Heart right ventricle (tissue), 16 donors: ENCODE measurements around the gene CD86. TPM values are rescaled to one million over a fixed set of nuclear protein-coding genes. Genes with fewer than 3 reads are reported as not detected.

Experiments used
- ATAC-seq, 8 donors: fragments of 200-7000 bp; cut with Tn5 transposase; one replicate each; pipeline ENCODE4 v1.9.1; 2020; ENCODE audit warnings: mild to moderate bottlenecking in 8 of 8, moderate library complexity in 8 of 8, moderate number of reproducible peaks in 1 of 8
- DNase-seq, 2 donors: peaks; one replicate each; pipeline ENCODE4 v3.0.0-alpha.2; 2020
- H3K27ac ChIP-seq, 10 donors: fragments of 200-600 bp; sonication (generic) in 2 of 10; one replicate each; pipeline versions ENCODE4 v1.5.0 to v1.8.0; 2020 to 2022; ENCODE audit warnings: mild to moderate bottlenecking in 3 of 10
- H3K27me3 ChIP-seq, 7 donors: fragments of 200-600 bp; one replicate each; pipeline ENCODE4 v1.8.0; 2021 to 2022; ENCODE audit warnings: mild to moderate bottlenecking in 2 of 7
- H3K36me3 ChIP-seq, 9 donors: fragments of 200-600 bp; sonication (generic) in 1 of 9; one replicate each; pipeline versions ENCODE4 v1.5.0 to v1.8.0; 2020 to 2022; ENCODE audit warnings: mild to moderate bottlenecking in 2 of 9
- H3K4me1 ChIP-seq, 9 donors: fragments of 200-600 bp; sonication (generic) in 1 of 9; one replicate each; pipeline versions ENCODE4 v1.5.0 to v1.8.0; 2020 to 2022; ENCODE audit warnings: mild to moderate bottlenecking in 4 of 9
- H3K4me3 ChIP-seq, 10 donors: fragments of 200-600 bp; sonication (generic) in 2 of 10; one replicate each; pipeline versions ENCODE4 v1.5.0 to v1.8.0; 2020 to 2022; ENCODE audit warnings: mild to moderate bottlenecking in 7 of 10, moderate library complexity in 2 of 10
- H3K9me3 ChIP-seq, 11 donors: fragments of 200-600 bp in 10 of 11; sonication (generic) in 2 of 11; one replicate each; pipeline versions ENCODE4 v1.5.0 to v1.8.0; 2013 to 2022; ENCODE audit warnings: mild to moderate bottlenecking in 2 of 11, control low read depth in 1 of 11, moderate library complexity in 1 of 11
- WGBS, 2 donors: extraction: QIAGEN DNeasy Blood & Tissue Kit; methylation state at CpG; one replicate each; pipeline ENCODE4 v1.1.7; 2013; ENCODE audit warnings: inconsistent platforms in 1 of 2; 5-methylcytosine and 5-hydroxymethylcytosine counted together
- intact Hi-C, 10 donors: fragments of 100-400 bp; cut with DNase I; formaldehyde crosslinking; loops; one replicate each; pipeline versions ENCODE4 v1.11.1 to v1.14.2; 2022
- polyA plus RNA-seq, 2 donors: library from polyadenylated mRNA; stranded (reverse); fragments of 200-250 nt; gene quantifications; one replicate each; pipeline ENCODE4 v1.2.3, GENCODE V29; 2013
- total RNA-seq, 10 donors: library from RNA; stranded (reverse); fragmentation: NEBNext Ultra II Directional in 3 of 10; extraction: Animal tissue kit (Norgen Biotek cat#: 25700) in 3 of 10; gene quantifications; one replicate each; pipeline versions ENCODE4 v1.2.1 to v1.2.4, GENCODE V29; 2021 to 2023
- TF ChIP-seq, protein P1 (sequence below), 9 donors: fragments of 200-600 bp; sonication (generic) in 2 of 9; IDR thresholded peaks; one replicate each; pipeline versions ENCODE4 v1.5.0 to v1.8.0; 2021 to 2022; ENCODE audit warnings: antibody characterized with exemption in 9 of 9, mild to moderate bottlenecking in 5 of 9, moderate library complexity in 1 of 9
- donor health status: Arrhythmogenic right ventricular cardiomyopathy.
- donor health status: ischemic (EF 13 %, LVEDD 7.1; RV severe dilation, severe dysfunction).
- donor health status: healthy with polysubstance abuse.
- donor health status: DM: no; HTN: yes; CAD: no.
- donor health status: DM: no; HTN: no; CAD: no.
- donor health status: ischemic (EF 25% LVEDD 6.9; RV normal size, moderate dysfunction).
- donor health status: ischemic (EF 25% LVEDD 5.7; RV mildly dilated, moderate dysfunction).
- donor health status: healthy.
- donor health status: DM: yes; HTN: yes; CAD: no.
- donor health status: Ischemic cardiomyopathy.
- donor health status: ischemic (EF 35%, LVEDD 5.7; RV mildly dilated, moderate dysfunction).
- donor health status: nonischemic (EF 11% LVEDD 7.7; RV severe dilation, severe dysfunction).
- donor health status: DM: yes; HTN: yes; CAD: no.
- donor health status: PGD.
- donor health status: ischemic (EF 29% LVEDD 5.4; RV normal size, mild dysfunction).
- donor health status: nonischemic (EF 23%, LVEDD 6.1; RV moderate dilation, normal function).

The CD86 gene
- total and polyA plus RNA-seq, 12 donors, result 0.64 to 14.7 (median 1.4) TPM

DNA sequence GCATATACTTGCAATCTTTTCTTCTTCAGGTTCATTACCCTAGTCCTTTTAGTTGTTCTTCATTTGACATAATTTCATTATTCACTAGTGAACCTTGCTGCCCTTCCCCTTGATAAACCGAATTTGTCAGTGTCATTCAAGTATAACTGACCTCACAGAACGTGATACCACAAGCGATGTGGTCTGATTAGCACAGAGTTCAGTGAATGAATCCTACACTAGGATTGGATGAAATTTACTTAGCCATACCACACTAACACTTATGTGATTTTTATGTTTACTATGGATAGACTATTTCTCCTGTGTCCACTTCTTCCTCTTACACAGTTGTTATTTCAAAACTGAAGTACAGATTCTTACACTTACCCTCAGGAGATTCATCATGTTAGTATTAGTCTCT lies 27.2 kb downstream of the CD86 start:
- ATAC-seq (no peak), DNase-seq (no peak)
- no peak overlapping the region for H3K4me3 ChIP-seq
- intact Hi-C loops, result no loop called here
- H3K36me3 ChIP-seq, result no peaks in the 10 kb centered on the region
- H3K27me3 ChIP-seq, result no peaks in the 10 kb centered on the region
- H3K9me3 ChIP-seq, result no peaks in the 10 kb centered on the region
- TF ChIP-seq, protein P1, sequence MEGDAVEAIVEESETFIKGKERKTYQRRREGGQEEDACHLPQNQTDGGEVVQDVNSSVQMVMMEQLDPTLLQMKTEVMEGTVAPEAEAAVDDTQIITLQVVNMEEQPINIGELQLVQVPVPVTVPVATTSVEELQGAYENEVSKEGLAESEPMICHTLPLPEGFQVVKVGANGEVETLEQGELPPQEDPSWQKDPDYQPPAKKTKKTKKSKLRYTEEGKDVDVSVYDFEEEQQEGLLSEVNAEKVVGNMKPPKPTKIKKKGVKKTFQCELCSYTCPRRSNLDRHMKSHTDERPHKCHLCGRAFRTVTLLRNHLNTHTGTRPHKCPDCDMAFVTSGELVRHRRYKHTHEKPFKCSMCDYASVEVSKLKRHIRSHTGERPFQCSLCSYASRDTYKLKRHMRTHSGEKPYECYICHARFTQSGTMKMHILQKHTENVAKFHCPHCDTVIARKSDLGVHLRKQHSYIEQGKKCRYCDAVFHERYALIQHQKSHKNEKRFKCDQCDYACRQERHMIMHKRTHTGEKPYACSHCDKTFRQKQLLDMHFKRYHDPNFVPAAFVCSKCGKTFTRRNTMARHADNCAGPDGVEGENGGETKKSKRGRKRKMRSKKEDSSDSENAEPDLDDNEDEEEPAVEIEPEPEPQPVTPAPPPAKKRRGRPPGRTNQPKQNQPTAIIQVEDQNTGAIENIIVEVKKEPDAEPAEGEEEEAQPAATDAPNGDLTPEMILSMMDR (IDR thresholded peaks at IDR 0.05), result no peak
- WGBS, 2 donors, result 77 to 79% methylated on average over 3 of the region's 3 CpGs
- peaks cover 0 to 21% (median 4%) of the 10 kb centered on the region in 9 donors for H3K4me1 ChIP-seq
- no peak overlapping the region for H3K27ac ChIP-seq

DNA sequence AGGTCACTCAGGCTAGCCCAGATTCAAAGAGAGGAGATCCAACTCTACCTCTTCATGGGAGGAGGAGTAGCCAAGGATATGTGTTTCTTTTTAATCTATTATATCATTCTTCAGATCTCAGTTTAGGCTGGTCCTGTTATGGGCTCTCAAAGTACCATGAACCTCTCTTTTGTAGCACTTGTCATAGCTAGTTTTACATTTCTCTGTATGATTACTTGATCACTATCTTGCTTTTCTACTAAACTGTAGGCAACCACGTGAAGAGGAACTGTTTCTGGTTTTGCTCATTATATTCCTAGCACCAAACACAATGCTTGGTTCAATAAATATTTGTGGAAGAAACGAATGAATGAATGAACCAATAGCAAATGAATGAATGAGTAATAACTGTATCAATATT lies 29.6 kb downstream of the CD86 start:
- Histone ChIP-seq H3K27me3 (peaks cover 0 to 4% (median 0%) of the 10 kb centered on the region in 7 donors), H3K4me1 (peaks cover 0 to 4% (median 0%) of the 10 kb centered on the region in 9 donors), H3K9me3 (no peaks in the 10 kb centered on the region), H3K4me3 (no peak overlapping the region), H3K36me3 (no peaks in the 10 kb centered on the region), H3K27ac (no peak overlapping the region)
- WGBS, 2 donors, result 66 to 72% methylated on average over 2 of the region's 2 CpGs
- TF ChIP-seq, protein P1 (IDR thresholded peaks at IDR 0.05), result no peak
- ATAC-seq, result no peak
- intact Hi-C loops, result no loop called here
- DNase-seq, result no peak

DNA sequence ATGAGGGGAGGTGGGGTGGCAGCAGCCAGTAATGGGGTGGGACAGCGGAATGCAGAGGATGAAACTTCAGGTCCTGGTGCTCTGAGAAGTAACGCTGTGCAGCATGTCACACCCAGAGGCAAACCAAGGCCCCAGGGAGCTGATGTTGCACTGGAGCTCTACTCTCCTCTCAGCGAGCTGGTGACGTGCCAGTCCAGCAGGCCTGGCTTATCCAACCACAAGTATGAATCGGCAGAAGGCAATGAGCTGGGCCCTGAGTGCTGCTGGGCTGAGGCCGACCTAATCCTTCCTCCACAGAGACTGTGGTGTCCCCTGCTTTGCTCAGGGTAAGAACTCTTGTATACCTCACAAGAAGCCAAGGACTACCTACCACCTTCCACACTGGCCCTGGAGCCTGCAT lies 30.5 kb downstream of the CD86 start:
- Histone ChIP-seq H3K27ac (no peak overlapping the region), H3K9me3 (no peaks in the 10 kb centered on the region), H3K4me3 (no peak overlapping the region), H3K4me1 (peaks cover 0 to 4% (median 0%) of the 10 kb centered on the region in 9 donors), H3K36me3 (no peaks in the 10 kb centered on the region), H3K27me3 (peaks cover 0 to 4% (median 0%) of the 10 kb centered on the region in 7 donors)
- TF ChIP-seq, protein P1 (IDR thresholded peaks at IDR 0.05), result no peak
- ATAC-seq (peak in 1 of 8 donors; percentile 27), DNase-seq (no peak)
- intact Hi-C loops, result no loop called here
- WGBS, 2 donors, result 83 to 84% methylated on average over 6 of the region's 6 CpGs

DNA sequence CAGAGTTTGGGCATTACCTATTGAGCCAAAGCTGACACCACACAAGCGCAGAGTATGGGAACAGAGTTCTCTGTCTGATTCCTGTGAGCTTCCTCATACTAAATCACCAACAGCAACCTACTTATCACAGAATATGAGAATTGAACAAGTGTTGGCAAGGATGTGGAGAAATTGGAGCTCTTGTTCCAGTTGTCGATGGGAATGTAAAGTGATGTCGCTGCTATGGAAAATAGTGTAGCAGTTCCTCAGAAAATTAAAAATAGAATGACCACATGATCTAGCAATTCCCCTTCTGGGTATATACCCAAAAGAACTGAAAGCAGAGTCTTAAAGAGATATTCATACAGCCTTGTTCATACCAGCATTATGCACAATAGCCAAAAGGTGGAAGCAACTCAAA lies 33.4 kb downstream of the CD86 start:
- intact Hi-C loops, result no loop called here
- 36 to 39% methylated on average over 3 of the region's 3 CpGs for WGBS, 2 donors
- TF ChIP-seq, protein P1 (IDR thresholded peaks at IDR 0.05), result no peak
- Histone ChIP-seq H3K4me3 (no peak overlapping the region), H3K27ac (peak overlapping the region in 2 of 10 donors; percentile 32 to 36), H3K9me3 (no peaks in the 10 kb centered on the region), H3K36me3 (peaks cover 0 to 2% (median 0%) of the 10 kb centered on the region in 9 donors), H3K27me3 (peaks cover 0 to 4% (median 0%) of the 10 kb centered on the region in 7 donors), H3K4me1 (peaks cover 0 to 21% (median 0%) of the 10 kb centered on the region in 9 donors)
- ATAC-seq (peak in 4 of 8 donors; percentile 25 to 46 (median 38)), DNase-seq (no peak)
